Measurements from ENCODE around the gene CLCN3.

GRCh38 chr4:169601016-169601771, 19.2 kb upstream of the CLCN3 start:
- TF ChIP-seq CEBPB (IDR thresholded peaks at IDR 0.05) (no peak), EP300 (IDR thresholded peaks at IDR 0.05; ENCODE audit: borderline replicate concordance) (no peak), RAD21 (IDR thresholded peaks at IDR 0.05; ENCODE audit: low read depth) (no peak), FOXM1 (IDR thresholded peaks at IDR 0.05; ENCODE audit: borderline replicate concordance, low read depth) (no peak), REST (IDR thresholded peaks at IDR 0.05; ENCODE audit: low read depth) (no peak), EGR1 (IDR thresholded peaks at IDR 0.05) (no peak), YY1 (IDR thresholded peaks at IDR 0.05; ENCODE audit: low read depth) (no peak)
